H9 (cell line): ENCODE data around the gene EFHD2. TPM values are rescaled to one million over a fixed set of nuclear protein-coding genes. Genes with fewer than 3 reads are reported as not detected.

Experiments used
- DNase-seq: peaks from one replicate; pipeline ENCODE4 v3.0.0-alpha.2; 2017
- H2AFZ ChIP-seq: one replicate; pipeline ENCODE4 v1.6.1; 2013; ENCODE audit warnings: mild to moderate bottlenecking, low read length, control low read depth, moderate library complexity
- H2AK5ac ChIP-seq: 2 replicates; pipeline ENCODE4 v1.6.1; 2013; ENCODE audit warnings: low read length, control low read depth, mixed read lengths; ENCODE audit not compliant: insufficient read length
- H2BK120ac ChIP-seq: one replicate; pipeline ENCODE4 v1.6.1; 2013; ENCODE audit warnings: low read depth, mild to moderate bottlenecking, low read length, control low read depth, inconsistent platforms; ENCODE audit not compliant: poor library complexity, severe bottlenecking
- H2BK12ac ChIP-seq: 2 replicates; pipeline ENCODE4 v1.6.1; 2013; ENCODE audit warnings: low read length, control low read depth, mixed read lengths, low read depth; ENCODE audit not compliant: insufficient read length
- H2BK15ac ChIP-seq: 2 replicates; pipeline ENCODE4 v1.6.1; 2013; ENCODE audit warnings: low read depth, low read length, control low read depth
- H2BK20ac ChIP-seq: one replicate; pipeline ENCODE4 v1.6.1; 2013; ENCODE audit warnings: low read depth, mild to moderate bottlenecking, low read length, control low read depth, inconsistent platforms; ENCODE audit not compliant: poor library complexity, severe bottlenecking
- H2BK5ac ChIP-seq: 2 replicates; pipeline ENCODE4 v1.6.1; 2013; ENCODE audit warnings: low read length, control low read depth, mixed read lengths; ENCODE audit not compliant: insufficient read length
- H3K14ac ChIP-seq: 2 replicates; pipeline ENCODE4 v1.6.1; 2013; ENCODE audit warnings: low read length, control low read depth; ENCODE audit not compliant: insufficient read depth
- H3K18ac ChIP-seq: 2 replicates; pipeline ENCODE4 v1.6.1; 2013; ENCODE audit warnings: low read depth, mild to moderate bottlenecking, mixed read lengths, low read length, control low read depth; ENCODE audit not compliant: insufficient read length
- H3K23ac ChIP-seq: 2 replicates; pipeline ENCODE4 v1.6.1; 2013; ENCODE audit warnings: low read length, control low read depth, mixed read lengths, low read depth; ENCODE audit not compliant: insufficient read length
- H3K23me2 ChIP-seq: 2 replicates; pipeline ENCODE4 v1.6.1; 2013; ENCODE audit warnings: low read depth, mild to moderate bottlenecking, mixed read lengths, low read length, control low read depth; ENCODE audit not compliant: insufficient read length, poor library complexity, severe bottlenecking
- H3K27ac ChIP-seq: 2 replicates; pipeline ENCODE4 v1.5.1; 2013; ENCODE audit warnings: low read length, control low read depth, mixed read lengths, low read depth; ENCODE audit not compliant: insufficient read length
- H3K27me3 ChIP-seq: 2 replicates; pipeline ENCODE4 v1.6.1; 2013; ENCODE audit warnings: low read length, control low read depth, inconsistent platforms; ENCODE audit not compliant: insufficient read depth
- H3K4ac ChIP-seq: 2 replicates; pipeline ENCODE4 v1.6.1; 2013; ENCODE audit warnings: low read depth, mild to moderate bottlenecking, control low read depth, inconsistent platforms, low read length, moderate library complexity
- H3K4me1 ChIP-seq: 2 replicates; pipeline ENCODE4 v1.6.1; 2013; ENCODE audit warnings: low read length, control low read depth, inconsistent platforms; ENCODE audit not compliant: insufficient read depth
- H3K4me2 ChIP-seq: 2 replicates; pipeline ENCODE4 v1.6.1; 2013; ENCODE audit warnings: low read length, control low read depth, mixed read lengths; ENCODE audit not compliant: insufficient read length, insufficient read depth
- H3K56ac ChIP-seq: 2 replicates; pipeline ENCODE4 v1.6.1; 2013; ENCODE audit warnings: low read depth, mild to moderate bottlenecking, mixed read lengths, low read length, control low read depth; ENCODE audit not compliant: insufficient read length
- H3K79me1 ChIP-seq: 2 replicates; pipeline ENCODE4 v1.6.1; 2013; ENCODE audit warnings: low read depth, mild to moderate bottlenecking, moderate library complexity, low read length, control low read depth, inconsistent platforms; ENCODE audit not compliant: insufficient read depth, poor library complexity, severe bottlenecking
- H3K79me2 ChIP-seq: 2 replicates; pipeline ENCODE4 v1.6.1; 2013; ENCODE audit warnings: low read length, control low read depth, inconsistent platforms; ENCODE audit not compliant: insufficient read depth
- H3K9ac ChIP-seq: 2 replicates; pipeline ENCODE4 v1.6.1; 2013; ENCODE audit warnings: low read length, control low read depth, mixed read lengths; ENCODE audit not compliant: insufficient read length; ENCODE audit errors: extremely low read depth
- H3K9me3 ChIP-seq: one replicate; pipeline ENCODE4 v1.6.1; 2013; ENCODE audit warnings: low read depth, low read length, inconsistent platforms; ENCODE audit not compliant: control insufficient read depth
- H3T11ph ChIP-seq: one replicate; pipeline ENCODE4 v1.6.1; 2013; ENCODE audit warnings: mild to moderate bottlenecking, low read length, control low read depth, inconsistent platforms
- H4K20me1 ChIP-seq: one replicate; pipeline ENCODE4 v1.6.1; 2013; ENCODE audit not compliant: control insufficient read depth, insufficient read length, insufficient read depth
- H4K5ac ChIP-seq: 2 replicates; pipeline ENCODE4 v1.6.1; 2013; ENCODE audit warnings: low read depth, mild to moderate bottlenecking, mixed read lengths, low read length, control low read depth; ENCODE audit not compliant: insufficient read length
- H4K8ac ChIP-seq: replicated peaks from 2 replicates; pipeline ENCODE4 v1.6.1; 2013; ENCODE audit warnings: low read length, control low read depth, mixed read lengths, low read depth; ENCODE audit not compliant: insufficient read length
- H4K91ac ChIP-seq: 2 replicates; pipeline ENCODE4 v1.6.1; 2013; ENCODE audit warnings: low read depth, mild to moderate bottlenecking, moderate library complexity, mixed read lengths, low read length, control low read depth; ENCODE audit not compliant: insufficient read length
- H3K27ac Mint-ChIP-seq, 3 experiments: 2 replicates in 2 of 3; 3 replicates in 1 of 3; pipeline ENCODE4 v1.8.0; 2020 to 2021; ENCODE audit warnings: mixed read lengths in 3 of 3, mild to moderate bottlenecking in 1 of 3, moderate library complexity in 1 of 3
- H3K27me3 Mint-ChIP-seq: 2 replicates; pipeline ENCODE4 v1.8.0; 2021; ENCODE audit warnings: low read depth, mild to moderate bottlenecking, moderate library complexity, mixed read lengths
- H3K36me3 Mint-ChIP-seq, 3 experiments: 2 replicates in 2 of 3; 3 replicates in 1 of 3; pipeline ENCODE4 v1.8.0; 2020 to 2021; ENCODE audit warnings: low read depth in 3 of 3, mixed read lengths in 3 of 3; ENCODE audit not compliant: insufficient read depth in 1 of 3
- H3K4me1 Mint-ChIP-seq, 2 experiments: 2 replicates each; pipeline ENCODE4 v1.8.0; 2020; ENCODE audit warnings: mixed read lengths in 2 of 2
- H3K4me3 Mint-ChIP-seq, 2 experiments: 2 replicates in 1 of 2; 3 replicates in 1 of 2; pipeline ENCODE4 v1.8.0; 2020 to 2021; ENCODE audit warnings: mild to moderate bottlenecking in 2 of 2, mixed read lengths in 2 of 2, moderate library complexity in 1 of 2
- H3K9me3 Mint-ChIP-seq, 2 experiments: 2 replicates in 1 of 2; 3 replicates in 1 of 2; pipeline ENCODE4 v1.8.0; 2020; ENCODE audit warnings: mild to moderate bottlenecking in 2 of 2, mixed read lengths in 2 of 2, moderate library complexity in 1 of 2
- CTCF ChIP-seq: fragments of 200-600 bp; sonication (generic); conservative IDR thresholded peaks from 3 replicates; pipeline ENCODE4 v1.8.0; 2021; ENCODE audit warnings: antibody characterized with exemption, mild to moderate bottlenecking
- WGBS: extraction: QIAGEN DNeasy Blood & Tissue Kit; methylation state at CpG from one replicate; pipeline ENCODE4 v1.1.7; 2013; ENCODE audit warnings: missing lambda C conversion rate, low lambda C conversion rate, mixed read lengths; ENCODE audit not compliant: insufficient read length; ENCODE audit errors: extremely low coverage; 5-methylcytosine and 5-hydroxymethylcytosine counted together
- total RNA-seq: library from RNA; stranded (reverse); gene quantifications from 2 replicates; pipeline ENCODE4 v1.2.1, GENCODE V29; 2021

The EFHD2 gene
- total RNA-seq, 1 experiment from 2014 or later: 16.5 TPM

- no CpG with 5 or more reads among the region's 17 CpGs for WGBS
- Histone ChIP-seq H3K4me1 (no peaks in the 10 kb centered on the region), H3K4me2 (no peak overlapping the region), H2AK5ac (no peak overlapping the region), H3K4ac (no peak overlapping the region), H2BK120ac (no peak overlapping the region), H4K91ac (no peak overlapping the region), H3K18ac (no peak overlapping the region), H2BK15ac (no peak overlapping the region), H3K9me3 (no peaks in the 10 kb centered on the region), H4K8ac (no peak overlapping the region), H3K14ac (no peak overlapping the region), H2AFZ (no peak overlapping the region), H3K56ac (no peak overlapping the region), H4K20me1 (no peaks in the 10 kb centered on the region), H3K27ac (no peak overlapping the region), H2BK20ac (no peak overlapping the region), H3T11ph (no peak overlapping the region), H3K79me1 (no peaks in the 10 kb centered on the region), H3K79me2 (no peaks in the 10 kb centered on the region), H3K23me2 (no peaks in the 10 kb centered on the region), H4K5ac (no peak overlapping the region), H2BK12ac (no peak overlapping the region), H3K27me3 (no peaks in the 10 kb centered on the region), H3K23ac (no peak overlapping the region), H2BK5ac (no peak overlapping the region), H3K9ac (no peak overlapping the region)
- Mint-ChIP-seq H3K4me1 (no peaks in the 10 kb centered on the region), H3K27ac (no peak overlapping the region; a peak in 1 of 7 replicates), H3K4me3 (no peak overlapping the region), H3K9me3 (no peaks in the 10 kb centered on the region; a peak in 1 of 5 replicates), H3K27me3 (peaks cover 6% of the 10 kb centered on the region), H3K36me3 (no peaks in the 10 kb centered on the region)
- TF ChIP-seq CTCF: no peak
- no peak for DNase-seq
These were observed 35.0 kb downstream of the EFHD2 start for GRCh38 chr1:15444468-15445389.
